ENCODE results near the gene EPHB1.
"Not testable (repeated sequence)": the region's sequence is repeated elsewhere in the genome, so short reads cannot be mapped to it uniquely, and the experiment has no call there.

The EPHB1 gene

DNA sequence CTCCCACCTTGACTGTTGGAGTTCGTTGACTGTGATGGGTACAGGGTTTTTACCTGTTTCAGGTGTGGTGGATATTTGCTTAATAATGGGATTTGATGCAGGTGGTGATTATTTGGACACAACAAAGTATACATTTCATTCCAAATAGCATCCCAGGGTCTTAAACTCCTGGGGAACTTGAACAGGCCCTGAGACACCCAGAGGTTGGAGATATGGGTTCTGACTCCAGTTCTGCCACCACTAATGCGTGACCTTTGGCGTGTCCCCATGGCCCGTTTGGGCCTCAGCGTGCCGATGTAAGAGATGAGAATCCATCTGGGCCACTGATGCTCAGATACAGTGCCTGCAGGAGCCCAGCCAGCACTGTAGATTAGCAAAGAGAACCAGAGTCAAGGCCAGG lies 264.5 kb downstream of the EPHB1 start:
- FAIRE-seq = no peak
- DNase-seq (ENCODE audit: insufficient read length, low spot score) = no peak
- TF ChIP-seq TAF1 (IDR thresholded peaks at IDR 0.05; ENCODE audit: low read depth, low read length) (no peak), POLR2A (IDR thresholded peaks at IDR 0.05; ENCODE audit: low read depth, low read length) (no peak), PAX5 (IDR thresholded peaks at IDR 0.05; ENCODE audit: insufficient read depth, low read length, severe bottlenecking) (no peak), POLR2AphosphoS5 (IDR thresholded peaks at IDR 0.05; ENCODE audit: low read depth, low read length) (no peak), POU2F2 (IDR thresholded peaks at IDR 0.05; ENCODE audit: low read depth, low read length) (no peak), SPI1 (IDR thresholded peaks at IDR 0.05; ENCODE audit: low read depth, low read length) (no peak)

DNA sequence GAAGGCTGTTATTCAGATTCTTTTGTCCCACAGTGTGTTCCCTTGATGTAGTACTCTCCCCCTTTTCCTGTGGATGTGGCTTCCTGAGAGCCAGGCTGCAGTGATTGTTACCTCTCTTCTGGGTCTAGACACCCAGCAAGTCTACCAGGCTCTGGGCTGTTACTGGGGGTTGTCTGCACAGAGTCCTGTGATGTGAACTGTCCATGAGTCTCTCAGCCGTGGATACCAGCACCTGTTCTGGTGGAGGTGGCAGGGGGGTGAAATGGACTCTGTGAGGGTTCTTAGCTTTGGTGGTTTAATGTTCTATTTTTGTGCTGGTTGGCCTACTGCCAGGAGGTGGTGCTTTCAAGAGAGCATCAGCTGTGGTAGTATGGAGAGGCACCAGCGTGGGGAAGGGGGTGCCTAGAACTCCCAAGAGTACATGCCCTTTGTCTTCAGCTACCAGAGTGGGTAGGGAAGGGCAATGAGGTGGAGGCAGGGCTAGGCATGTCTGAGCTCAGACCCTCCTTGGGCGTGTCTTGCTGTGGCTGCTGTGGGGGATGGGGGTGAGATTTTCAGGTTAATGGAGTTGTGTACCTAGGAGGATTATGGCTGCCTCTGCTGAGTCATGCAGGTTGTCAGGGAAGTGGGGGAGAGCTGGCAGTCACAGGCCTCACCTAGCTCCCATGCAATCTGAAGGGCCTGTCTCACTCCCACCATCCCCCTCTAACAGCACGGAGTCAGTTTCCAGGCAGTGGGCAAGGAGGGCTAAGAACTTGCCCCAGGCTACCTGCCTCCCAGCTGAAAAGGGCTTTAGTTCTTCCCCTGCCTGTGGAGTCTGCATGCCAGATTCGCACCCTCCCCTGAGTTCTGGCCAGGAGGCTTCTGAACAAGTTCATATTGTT lies 272.0 kb downstream of the EPHB1 start:
- not testable (repeated sequence) for FAIRE-seq; DNase-seq (ENCODE audit: insufficient read length, low spot score)

DNA sequence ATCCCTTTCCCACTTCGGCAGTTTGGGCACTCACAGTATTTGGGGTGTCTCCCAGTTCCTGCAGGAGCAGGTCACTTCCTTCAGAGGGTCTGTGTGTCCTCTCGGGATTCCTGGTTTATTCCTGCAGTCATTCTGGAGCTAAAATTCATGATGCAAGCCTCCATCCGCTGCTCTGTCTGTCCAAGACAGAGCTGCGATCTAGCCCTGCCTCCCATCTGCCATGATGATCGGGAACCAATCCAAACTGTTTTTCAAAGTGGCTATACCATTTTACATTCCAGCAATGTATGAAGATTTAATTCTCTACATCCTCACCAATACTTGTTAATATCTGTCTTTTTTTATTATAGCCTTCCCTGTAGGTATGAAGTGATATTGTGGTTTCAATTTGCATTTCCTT lies 273.0 kb downstream of the EPHB1 start:
- TF ChIP-seq SPI1 (IDR thresholded peaks at IDR 0.05; ENCODE audit: low read depth, low read length) (no peak), PAX5 (IDR thresholded peaks at IDR 0.05; ENCODE audit: insufficient read depth, low read length, severe bottlenecking) (no peak), POLR2AphosphoS5 (IDR thresholded peaks at IDR 0.05; ENCODE audit: low read depth, low read length) (no peak), POLR2A (IDR thresholded peaks at IDR 0.05; ENCODE audit: low read depth, low read length) (no peak), TAF1 (IDR thresholded peaks at IDR 0.05; ENCODE audit: low read depth, low read length) (no peak), POU2F2 (IDR thresholded peaks at IDR 0.05; ENCODE audit: low read depth, low read length) (no peak)
- DNase-seq (ENCODE audit: insufficient read length, low spot score) (no peak), FAIRE-seq (no peak)

DNA sequence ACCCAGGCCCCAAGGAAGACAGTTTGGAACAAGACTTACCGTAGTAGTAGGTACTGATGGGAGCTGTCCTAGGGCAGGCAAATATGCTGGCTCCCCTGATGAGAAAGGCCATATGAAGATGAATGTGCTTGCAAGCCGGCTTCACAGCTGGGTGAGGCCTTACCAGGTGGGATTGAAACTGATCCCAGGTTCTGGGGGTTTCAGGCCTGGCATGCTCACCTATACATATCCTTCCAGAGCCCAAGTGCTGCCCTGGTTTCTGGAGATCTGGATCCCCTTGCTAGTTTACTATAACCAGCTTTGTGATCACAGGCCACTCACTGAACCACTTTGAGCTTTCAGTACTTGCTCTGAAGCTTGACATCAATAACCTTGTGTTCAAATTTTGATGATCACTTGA lies 274.3 kb downstream of the EPHB1 start:
- no peak for FAIRE-seq
- no peak for DNase-seq (ENCODE audit: insufficient read length, low spot score)
- TF ChIP-seq POLR2A (IDR thresholded peaks at IDR 0.05; ENCODE audit: low read depth, low read length) (no peak), SPI1 (IDR thresholded peaks at IDR 0.05; ENCODE audit: low read depth, low read length) (no peak), TAF1 (IDR thresholded peaks at IDR 0.05; ENCODE audit: low read depth, low read length) (no peak), POU2F2 (IDR thresholded peaks at IDR 0.05; ENCODE audit: low read depth, low read length) (no peak), PAX5 (IDR thresholded peaks at IDR 0.05; ENCODE audit: insufficient read depth, low read length, severe bottlenecking) (no peak), POLR2AphosphoS5 (IDR thresholded peaks at IDR 0.05; ENCODE audit: low read depth, low read length) (no peak)

DNA sequence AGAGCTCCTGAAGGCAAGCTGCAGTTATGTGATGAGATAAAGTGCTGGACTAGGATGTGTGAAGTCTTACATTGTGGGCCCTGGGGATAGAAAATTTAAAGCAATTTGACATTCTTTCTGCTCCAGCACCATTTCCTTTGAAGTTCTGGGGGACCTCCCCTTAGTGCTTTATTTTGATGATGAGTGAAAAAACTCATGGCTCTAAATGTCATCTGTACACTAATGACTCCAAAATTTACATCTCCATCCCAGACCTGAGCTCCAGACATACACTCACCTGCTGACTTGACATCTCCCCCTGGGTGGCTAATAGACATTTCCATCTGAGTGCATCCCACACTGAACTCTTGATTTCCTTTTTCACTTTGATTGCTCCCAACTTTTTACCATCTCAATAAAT lies 276.4 kb downstream of the EPHB1 start:
- TF ChIP-seq POU2F2 (IDR thresholded peaks at IDR 0.05; ENCODE audit: low read depth, low read length) = no peak
- TF ChIP-seq PAX5 (IDR thresholded peaks at IDR 0.05; ENCODE audit: insufficient read depth, low read length, severe bottlenecking) = no peak
- TF ChIP-seq TAF1 (IDR thresholded peaks at IDR 0.05; ENCODE audit: low read depth, low read length) = no peak
- no peak for TF ChIP-seq POLR2AphosphoS5 (IDR thresholded peaks at IDR 0.05; ENCODE audit: low read depth, low read length)
- no peak for TF ChIP-seq SPI1 (IDR thresholded peaks at IDR 0.05; ENCODE audit: low read depth, low read length)
- TF ChIP-seq POLR2A (IDR thresholded peaks at IDR 0.05; ENCODE audit: low read depth, low read length) = no peak
- no peak for DNase-seq (ENCODE audit: insufficient read length, low spot score)
- FAIRE-seq = no peak

DNA sequence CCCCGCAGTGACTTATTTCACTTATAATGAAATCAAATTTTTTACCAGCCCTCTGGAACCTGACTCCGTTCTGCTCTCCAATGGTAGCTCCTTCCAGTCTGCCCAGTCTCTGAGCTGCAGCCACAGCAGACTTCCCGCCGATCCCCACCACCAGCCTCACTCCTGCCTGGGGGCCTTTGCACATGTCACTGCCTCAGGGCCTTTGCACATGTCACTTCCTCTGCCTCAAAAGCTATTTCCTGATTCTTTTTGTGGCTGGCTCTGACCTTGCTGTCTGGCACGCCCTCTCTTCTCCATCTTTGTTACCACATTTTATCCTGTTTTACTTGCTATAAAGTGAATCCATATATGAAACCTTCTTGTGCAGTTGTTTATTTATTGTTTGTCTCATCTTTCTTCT lies 277.4 kb downstream of the EPHB1 start:
- TF ChIP-seq POLR2A (IDR thresholded peaks at IDR 0.05; ENCODE audit: low read depth, low read length) = no peak
- no peak for TF ChIP-seq SPI1 (IDR thresholded peaks at IDR 0.05; ENCODE audit: low read depth, low read length)
- no peak for TF ChIP-seq POU2F2 (IDR thresholded peaks at IDR 0.05; ENCODE audit: low read depth, low read length)
- TF ChIP-seq TAF1 (IDR thresholded peaks at IDR 0.05; ENCODE audit: low read depth, low read length) = no peak
- no peak for TF ChIP-seq PAX5 (IDR thresholded peaks at IDR 0.05; ENCODE audit: insufficient read depth, low read length, severe bottlenecking)
- no peak for TF ChIP-seq POLR2AphosphoS5 (IDR thresholded peaks at IDR 0.05; ENCODE audit: low read depth, low read length)

DNA sequence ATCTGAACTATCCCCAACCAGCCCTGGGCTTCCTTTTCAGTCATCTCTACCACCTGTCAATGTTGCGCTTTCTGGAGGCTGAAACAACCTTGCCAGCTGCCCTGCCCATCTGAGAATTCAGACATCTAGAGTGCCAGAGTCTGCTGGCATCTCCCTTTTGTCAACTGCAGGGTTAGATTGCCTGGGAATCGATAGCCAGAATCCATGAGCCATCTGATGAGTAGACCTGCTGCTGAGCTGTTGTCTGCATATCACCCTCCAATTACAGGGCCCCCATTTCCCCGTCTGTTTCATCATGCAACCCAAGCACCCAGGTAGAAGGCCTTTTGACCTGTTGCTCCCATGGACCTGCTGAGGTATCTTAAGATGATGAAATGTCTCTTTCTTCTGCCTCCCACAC lies 280.1 kb downstream of the EPHB1 start:
- FAIRE-seq (no peak), DNase-seq (ENCODE audit: insufficient read length, low spot score) (no peak)
- TF ChIP-seq TAF1 (IDR thresholded peaks at IDR 0.05; ENCODE audit: low read depth, low read length) (no peak), POLR2AphosphoS5 (IDR thresholded peaks at IDR 0.05; ENCODE audit: low read depth, low read length) (no peak), SPI1 (IDR thresholded peaks at IDR 0.05; ENCODE audit: low read depth, low read length) (no peak), PAX5 (IDR thresholded peaks at IDR 0.05; ENCODE audit: insufficient read depth, low read length, severe bottlenecking) (no peak), POLR2A (IDR thresholded peaks at IDR 0.05; ENCODE audit: low read depth, low read length) (no peak), POU2F2 (IDR thresholded peaks at IDR 0.05; ENCODE audit: low read depth, low read length) (no peak)

More for the DNA sequence above, 277.4 kb downstream of the EPHB1 start:
- FAIRE-seq = no peak
- DNase-seq (ENCODE audit: insufficient read length, low spot score) = no peak

DNA sequence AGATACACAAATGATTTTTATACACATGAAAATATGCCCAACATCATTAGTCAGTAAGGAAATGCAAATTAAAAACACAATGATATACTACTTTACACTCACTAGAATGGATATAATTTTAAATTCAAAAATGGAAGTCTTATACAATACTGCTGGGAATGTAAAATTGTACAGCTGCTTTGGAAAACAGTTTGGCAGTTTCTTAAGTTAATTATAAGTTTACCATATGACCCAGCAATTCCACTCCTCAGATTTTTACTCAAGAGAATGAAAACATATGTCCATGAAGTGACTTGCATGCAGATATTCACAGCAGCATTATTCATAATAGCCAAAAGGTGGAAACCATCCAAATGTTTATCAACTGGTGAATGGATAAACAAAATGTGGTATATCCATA lies 281.3 kb downstream of the EPHB1 start:
- FAIRE-seq = no peak
- TF ChIP-seq PAX5 (IDR thresholded peaks at IDR 0.05; ENCODE audit: insufficient read depth, low read length, severe bottlenecking) = no peak
- TF ChIP-seq POU2F2 (IDR thresholded peaks at IDR 0.05; ENCODE audit: low read depth, low read length) = no peak
- TF ChIP-seq SPI1 (IDR thresholded peaks at IDR 0.05; ENCODE audit: low read depth, low read length) = no peak
- no peak for TF ChIP-seq POLR2AphosphoS5 (IDR thresholded peaks at IDR 0.05; ENCODE audit: low read depth, low read length)
- TF ChIP-seq POLR2A (IDR thresholded peaks at IDR 0.05; ENCODE audit: low read depth, low read length) = no peak
- TF ChIP-seq TAF1 (IDR thresholded peaks at IDR 0.05; ENCODE audit: low read depth, low read length) = no peak
- DNase-seq (ENCODE audit: insufficient read length, low spot score) = no peak

DNA sequence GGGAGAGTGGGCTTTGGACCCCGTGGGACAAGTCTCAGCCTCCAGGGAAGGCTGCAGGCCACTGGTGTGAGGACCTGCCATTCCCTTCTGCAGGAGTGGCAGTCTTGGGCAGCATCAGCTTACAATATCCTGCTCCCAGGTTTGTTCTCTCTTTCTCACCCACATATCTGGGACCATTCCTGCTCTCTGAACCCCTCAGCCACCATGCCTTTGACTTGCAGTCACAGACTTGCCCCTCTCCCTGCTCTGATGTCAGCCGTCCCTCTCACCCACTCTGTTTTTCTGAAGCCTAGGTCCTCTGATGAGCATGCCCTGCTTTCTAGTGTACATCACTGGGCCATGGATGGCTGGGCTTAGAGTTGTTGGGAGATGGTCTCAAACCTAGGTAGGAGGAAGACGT lies 282.1 kb downstream of the EPHB1 start:
- no peak for DNase-seq (ENCODE audit: insufficient read length, low spot score)
- TF ChIP-seq POLR2A (IDR thresholded peaks at IDR 0.05; ENCODE audit: low read depth, low read length) = no peak
- TF ChIP-seq POU2F2 (IDR thresholded peaks at IDR 0.05; ENCODE audit: low read depth, low read length) = no peak
- no peak for TF ChIP-seq POLR2AphosphoS5 (IDR thresholded peaks at IDR 0.05; ENCODE audit: low read depth, low read length)
- TF ChIP-seq PAX5 (IDR thresholded peaks at IDR 0.05; ENCODE audit: insufficient read depth, low read length, severe bottlenecking) = no peak
- TF ChIP-seq SPI1 (IDR thresholded peaks at IDR 0.05; ENCODE audit: low read depth, low read length) = no peak
- TF ChIP-seq TAF1 (IDR thresholded peaks at IDR 0.05; ENCODE audit: low read depth, low read length) = no peak
- no peak for FAIRE-seq

DNA sequence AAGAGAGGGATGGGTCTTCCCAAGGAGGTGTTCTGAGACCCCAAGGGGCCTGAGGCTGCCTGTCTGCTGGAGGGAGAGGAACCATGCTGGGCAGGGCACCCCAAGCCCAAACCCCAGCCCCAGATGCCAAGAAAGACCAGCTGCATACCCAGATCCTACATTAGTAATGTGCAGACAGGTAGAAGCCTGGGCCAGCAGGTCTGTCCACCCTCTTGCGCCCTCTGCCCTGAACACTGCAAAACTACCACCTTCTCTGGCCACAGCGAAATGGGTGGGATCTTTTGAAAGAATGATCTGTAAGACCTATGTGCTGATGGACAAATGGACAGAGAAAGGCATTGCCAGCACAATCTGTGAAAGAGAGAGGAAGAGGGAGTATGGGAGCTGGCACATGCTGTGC lies 283.2 kb downstream of the EPHB1 start:
- no peak for TF ChIP-seq TAF1 (IDR thresholded peaks at IDR 0.05; ENCODE audit: low read depth, low read length)
- TF ChIP-seq POLR2A (IDR thresholded peaks at IDR 0.05; ENCODE audit: low read depth, low read length) = no peak
- no peak for TF ChIP-seq SPI1 (IDR thresholded peaks at IDR 0.05; ENCODE audit: low read depth, low read length)
- TF ChIP-seq POLR2AphosphoS5 (IDR thresholded peaks at IDR 0.05; ENCODE audit: low read depth, low read length) = no peak
- TF ChIP-seq POU2F2 (IDR thresholded peaks at IDR 0.05; ENCODE audit: low read depth, low read length) = no peak
- TF ChIP-seq PAX5 (IDR thresholded peaks at IDR 0.05; ENCODE audit: insufficient read depth, low read length, severe bottlenecking) = no peak
- DNase-seq (ENCODE audit: insufficient read length, low spot score) (no peak), FAIRE-seq (no peak)

All from GM12891 (cell line).